GM12878 (cell line): ENCODE measurements around the gene CAMK4. TPM values are rescaled to one million over a fixed set of nuclear protein-coding genes. Genes with fewer than 3 reads are reported as not detected.

Experiments used
- ASH2L ChIP-seq: fragments of 300-600, 200-600 bp; sonication (generic); IDR thresholded peaks from 2 replicates; pipeline ENCODE4 v1.6.1; 2017; ENCODE audit warnings: low read depth, mild to moderate bottlenecking, borderline replicate concordance
- BACH1 ChIP-seq: fragments of 450-650 bp; IDR thresholded peaks from 2 replicates; pipeline ENCODE4 v1.6.1; 2017; ENCODE audit warnings: mild to moderate bottlenecking, borderline replicate concordance
- CBFB ChIP-seq: IDR thresholded peaks from 2 replicates; pipeline ENCODE4 v1.6.1; 2016; ENCODE audit warnings: antibody characterized with exemption, low read depth
- DPF2 ChIP-seq: fragments of 450-650 bp; IDR thresholded peaks from 2 replicates; pipeline ENCODE4 v1.6.1; 2017; ENCODE audit warnings: mild to moderate bottlenecking
- EGR1 ChIP-seq, 2 experiments: IDR thresholded peaks; 1 replicate in 1 of 2; 2 replicates in 1 of 2; pipeline ENCODE4 v1.6.1; 2011 to 2012; ENCODE audit warnings: low read depth in 2 of 2, low read length in 2 of 2, borderline replicate concordance in 1 of 2, mild to moderate bottlenecking in 1 of 2, moderate library complexity in 1 of 2
- ESRRA ChIP-seq: IDR thresholded peaks from 2 replicates; pipeline ENCODE4 v1.6.1; 2012; ENCODE audit warnings: mild to moderate bottlenecking, low read length, improper control_type of control experiment
- FOXM1 ChIP-seq: IDR thresholded peaks from 2 replicates; pipeline ENCODE4 v1.6.1; 2012; ENCODE audit warnings: low read depth, mild to moderate bottlenecking, inconsistent platforms, low read length, moderate library complexity
- IKZF1 ChIP-seq: fragments of 450-650 bp; conservative IDR thresholded peaks from 2 replicates; pipeline ENCODE4 v1.6.1; 2017; ENCODE audit warnings: antibody characterized with exemption, mild to moderate bottlenecking
- KAT2A ChIP-seq: conservative IDR thresholded peaks from 2 replicates; pipeline ENCODE4 v1.6.1; 2011; ENCODE audit warnings: low read depth, low read length; ENCODE audit not compliant: control insufficient read depth
- NRF1 ChIP-seq: conservative IDR thresholded peaks from 2 replicates; pipeline ENCODE4 v1.6.1; 2011; ENCODE audit warnings: mild to moderate bottlenecking, low read depth, low read length, improper control_type of control experiment
- RFX5 ChIP-seq: IDR thresholded peaks from 2 replicates; pipeline ENCODE4 v1.6.1; 2011; ENCODE audit warnings: low read depth, low read length, improper control_type of control experiment
- SIX5 ChIP-seq: IDR thresholded peaks from 2 replicates; pipeline ENCODE4 v1.6.1; 2011; ENCODE audit warnings: mild to moderate bottlenecking, low read depth, low read length, moderate library complexity; ENCODE audit not compliant: severe bottlenecking
- STAT3 ChIP-seq: IDR thresholded peaks from 2 replicates; pipeline ENCODE4 v1.6.1; 2011; ENCODE audit warnings: low read depth, low read length, improper control_type of control experiment
- SUPT20H ChIP-seq: IDR thresholded peaks from 2 replicates; pipeline ENCODE4 v1.6.1; 2011; ENCODE audit warnings: low read depth, mild to moderate bottlenecking, low read length, moderate library complexity, borderline replicate concordance; ENCODE audit not compliant: control insufficient read depth
- TCF12 ChIP-seq: IDR thresholded peaks from 2 replicates; pipeline ENCODE4 v1.6.1; 2011; ENCODE audit warnings: low read depth, mild to moderate bottlenecking, low read length
- TCF3 ChIP-seq: IDR thresholded peaks from 2 replicates; pipeline ENCODE4 v1.6.1; 2012; ENCODE audit warnings: low read depth, mild to moderate bottlenecking, low read length, borderline replicate concordance; ENCODE audit not compliant: insufficient read depth
- ZBED1 ChIP-seq: IDR thresholded peaks from 2 replicates; pipeline ENCODE4 v1.6.1; 2016; ENCODE audit warnings: borderline replicate concordance
- ZNF622 ChIP-seq: fragments of 450-650 bp; IDR thresholded peaks from 2 replicates; pipeline ENCODE4 v1.6.1; 2017; ENCODE audit warnings: mild to moderate bottlenecking, inconsistent platforms
- polyA plus RNA-seq, 11 experiments: library from polyadenylated mRNA; depleted of rRNA in 4 of 11; unstranded in 6 of 11; stranded (reverse) in 5 of 11; fragments of >200 nt; fragmentation: Nextera tagmentation in 4 of 11; fragmentation: Illumina TruSeq in 1 of 11; extraction: Ambion mirVana in 4 of 11; extraction: Trizol in 1 of 11; gene quantifications; 1 replicate in 1 of 11; 2 replicates in 10 of 11; pipeline versions ENCODE4 v1.2.1 to v1.2.3, GENCODE V29; 2011 to 2016; ENCODE audit warnings: inconsistent platforms in 2 of 11, missing spikeins in 2 of 11, low read depth in 1 of 11
- total RNA-seq, 4 experiments: library from RNA; depleted of rRNA in 3 of 4; stranded (reverse); fragments of >200 nt in 3 of 4; fragmentation: Illumina TruSeq in 1 of 4; extraction: Trizol in 1 of 4; gene quantifications; 2 replicates each; pipeline versions ENCODE4 v1.2.1 to v1.2.3, GENCODE V29; 2013 to 2021
- TF ChIP-seq, protein P1 (sequence below): fragments of 150-350 bp; IDR thresholded peaks from 2 replicates; pipeline ENCODE4 v1.6.1; 2016; ENCODE audit warnings: low read depth, low read length
- TF ChIP-seq, protein P2 (sequence below): fragments of 450-650 bp; IDR thresholded peaks from 2 replicates; pipeline ENCODE4 v1.6.1; 2017; ENCODE audit warnings: mild to moderate bottlenecking, moderate library complexity
- TF ChIP-seq, protein P3 (sequence below): IDR thresholded peaks from 2 replicates; pipeline ENCODE4 v1.6.1; 2011; ENCODE audit warnings: low read depth, mild to moderate bottlenecking, low read length, moderate library complexity, borderline replicate concordance; ENCODE audit errors: extremely low read depth
- TF ChIP-seq, protein P4 (sequence below): fragments of 450-650 bp; IDR thresholded peaks from 2 replicates; pipeline ENCODE4 v1.6.1; 2017; ENCODE audit warnings: mild to moderate bottlenecking

Gene CAMK4
- total and polyA plus RNA-seq, 10 of the 15 experiments (the other 5 are each of a cell fraction or from before 2014, with no cell fraction given) = 13.3 to 51.9 (median 35.3) TPM

DNA sequence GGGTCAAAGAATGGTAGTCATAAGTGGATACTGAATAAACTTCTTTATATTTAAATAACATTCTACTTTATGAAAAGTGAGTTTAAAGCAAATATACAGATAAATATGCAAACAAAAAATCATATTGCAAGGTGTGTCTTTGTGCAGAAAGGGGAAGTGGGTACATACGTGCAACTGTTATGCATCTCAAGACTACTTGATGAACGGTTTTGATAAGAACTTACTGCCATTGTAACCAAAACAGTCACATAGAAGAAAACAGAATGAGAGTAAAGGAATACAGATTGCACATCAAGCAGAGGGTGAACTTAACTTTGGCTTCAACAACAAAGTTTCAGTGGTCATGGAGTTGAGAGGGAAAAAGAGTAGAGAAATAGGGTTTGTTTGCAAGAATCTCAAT lies 9.9 kb downstream of the CAMK4 start (continued):
- TF ChIP-seq, protein P1, sequence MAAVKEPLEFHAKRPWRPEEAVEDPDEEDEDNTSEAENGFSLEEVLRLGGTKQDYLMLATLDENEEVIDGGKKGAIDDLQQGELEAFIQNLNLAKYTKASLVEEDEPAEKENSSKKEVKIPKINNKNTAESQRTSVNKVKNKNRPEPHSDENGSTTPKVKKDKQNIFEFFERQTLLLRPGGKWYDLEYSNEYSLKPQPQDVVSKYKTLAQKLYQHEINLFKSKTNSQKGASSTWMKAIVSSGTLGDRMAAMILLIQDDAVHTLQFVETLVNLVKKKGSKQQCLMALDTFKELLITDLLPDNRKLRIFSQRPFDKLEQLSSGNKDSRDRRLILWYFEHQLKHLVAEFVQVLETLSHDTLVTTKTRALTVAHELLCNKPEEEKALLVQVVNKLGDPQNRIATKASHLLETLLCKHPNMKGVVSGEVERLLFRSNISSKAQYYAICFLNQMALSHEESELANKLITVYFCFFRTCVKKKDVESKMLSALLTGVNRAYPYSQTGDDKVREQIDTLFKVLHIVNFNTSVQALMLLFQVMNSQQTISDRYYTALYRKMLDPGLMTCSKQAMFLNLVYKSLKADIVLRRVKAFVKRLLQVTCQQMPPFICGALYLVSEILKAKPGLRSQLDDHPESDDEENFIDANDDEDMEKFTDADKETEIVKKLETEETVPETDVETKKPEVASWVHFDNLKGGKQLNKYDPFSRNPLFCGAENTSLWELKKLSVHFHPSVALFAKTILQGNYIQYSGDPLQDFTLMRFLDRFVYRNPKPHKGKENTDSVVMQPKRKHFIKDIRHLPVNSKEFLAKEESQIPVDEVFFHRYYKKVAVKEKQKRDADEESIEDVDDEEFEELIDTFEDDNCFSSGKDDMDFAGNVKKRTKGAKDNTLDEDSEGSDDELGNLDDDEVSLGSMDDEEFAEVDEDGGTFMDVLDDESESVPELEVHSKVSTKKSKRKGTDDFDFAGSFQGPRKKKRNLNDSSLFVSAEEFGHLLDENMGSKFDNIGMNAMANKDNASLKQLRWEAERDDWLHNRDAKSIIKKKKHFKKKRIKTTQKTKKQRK = no peak
- TF ChIP-seq, protein P2, sequence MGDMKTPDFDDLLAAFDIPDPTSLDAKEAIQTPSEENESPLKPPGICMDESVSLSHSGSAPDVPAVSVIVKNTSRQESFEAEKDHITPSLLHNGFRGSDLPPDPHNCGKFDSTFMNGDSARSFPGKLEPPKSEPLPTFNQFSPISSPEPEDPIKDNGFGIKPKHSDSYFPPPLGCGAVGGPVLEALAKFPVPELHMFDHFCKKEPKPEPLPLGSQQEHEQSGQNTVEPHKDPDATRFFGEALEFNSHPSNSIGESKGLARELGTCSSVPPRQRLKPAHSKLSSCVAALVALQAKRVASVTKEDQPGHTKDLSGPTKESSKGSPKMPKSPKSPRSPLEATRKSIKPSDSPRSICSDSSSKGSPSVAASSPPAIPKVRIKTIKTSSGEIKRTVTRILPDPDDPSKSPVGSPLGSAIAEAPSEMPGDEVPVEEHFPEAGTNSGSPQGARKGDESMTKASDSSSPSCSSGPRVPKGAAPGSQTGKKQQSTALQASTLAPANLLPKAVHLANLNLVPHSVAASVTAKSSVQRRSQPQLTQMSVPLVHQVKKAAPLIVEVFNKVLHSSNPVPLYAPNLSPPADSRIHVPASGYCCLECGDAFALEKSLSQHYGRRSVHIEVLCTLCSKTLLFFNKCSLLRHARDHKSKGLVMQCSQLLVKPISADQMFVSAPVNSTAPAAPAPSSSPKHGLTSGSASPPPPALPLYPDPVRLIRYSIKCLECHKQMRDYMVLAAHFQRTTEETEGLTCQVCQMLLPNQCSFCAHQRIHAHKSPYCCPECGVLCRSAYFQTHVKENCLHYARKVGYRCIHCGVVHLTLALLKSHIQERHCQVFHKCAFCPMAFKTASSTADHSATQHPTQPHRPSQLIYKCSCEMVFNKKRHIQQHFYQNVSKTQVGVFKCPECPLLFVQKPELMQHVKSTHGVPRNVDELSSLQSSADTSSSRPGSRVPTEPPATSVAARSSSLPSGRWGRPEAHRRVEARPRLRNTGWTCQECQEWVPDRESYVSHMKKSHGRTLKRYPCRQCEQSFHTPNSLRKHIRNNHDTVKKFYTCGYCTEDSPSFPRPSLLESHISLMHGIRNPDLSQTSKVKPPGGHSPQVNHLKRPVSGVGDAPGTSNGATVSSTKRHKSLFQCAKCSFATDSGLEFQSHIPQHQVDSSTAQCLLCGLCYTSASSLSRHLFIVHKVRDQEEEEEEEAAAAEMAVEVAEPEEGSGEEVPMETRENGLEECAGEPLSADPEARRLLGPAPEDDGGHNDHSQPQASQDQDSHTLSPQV = no peak
- TF ChIP-seq BACH1 (no peak; the same call in 1 of the 2 replicates), IKZF1 (no peak), FOXM1 (no peak), TCF12 (no peak), CBFB (no peak), EGR1 (IDR thresholded peaks at IDR 0.05; ENCODE audit: borderline replicate concordance in 1 of 2, low read depth in 2 of 2, low read length in 2 of 2) (no peak), ZNF622 (no peak), KAT2A (no peak), TCF3 (no peak), NRF1 (no peak), SIX5 (no peak), ZBED1 (no peak), ASH2L (no peak), STAT3 (no peak), SUPT20H (no peak), ESRRA (no peak), RFX5 (no peak), DPF2 (peak; percentile 46; the same call in 1 of the 2 replicates)
- TF ChIP-seq, protein P3, sequence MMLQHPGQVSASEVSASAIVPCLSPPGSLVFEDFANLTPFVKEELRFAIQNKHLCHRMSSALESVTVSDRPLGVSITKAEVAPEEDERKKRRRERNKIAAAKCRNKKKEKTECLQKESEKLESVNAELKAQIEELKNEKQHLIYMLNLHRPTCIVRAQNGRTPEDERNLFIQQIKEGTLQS = no peak
- TF ChIP-seq, protein P4, sequence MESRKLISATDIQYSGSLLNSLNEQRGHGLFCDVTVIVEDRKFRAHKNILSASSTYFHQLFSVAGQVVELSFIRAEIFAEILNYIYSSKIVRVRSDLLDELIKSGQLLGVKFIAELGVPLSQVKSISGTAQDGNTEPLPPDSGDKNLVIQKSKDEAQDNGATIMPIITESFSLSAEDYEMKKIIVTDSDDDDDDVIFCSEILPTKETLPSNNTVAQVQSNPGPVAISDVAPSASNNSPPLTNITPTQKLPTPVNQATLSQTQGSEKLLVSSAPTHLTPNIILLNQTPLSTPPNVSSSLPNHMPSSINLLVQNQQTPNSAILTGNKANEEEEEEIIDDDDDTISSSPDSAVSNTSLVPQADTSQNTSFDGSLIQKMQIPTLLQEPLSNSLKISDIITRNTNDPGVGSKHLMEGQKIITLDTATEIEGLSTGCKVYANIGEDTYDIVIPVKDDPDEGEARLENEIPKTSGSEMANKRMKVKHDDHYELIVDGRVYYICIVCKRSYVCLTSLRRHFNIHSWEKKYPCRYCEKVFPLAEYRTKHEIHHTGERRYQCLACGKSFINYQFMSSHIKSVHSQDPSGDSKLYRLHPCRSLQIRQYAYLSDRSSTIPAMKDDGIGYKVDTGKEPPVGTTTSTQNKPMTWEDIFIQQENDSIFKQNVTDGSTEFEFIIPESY = no peak
